NT2/D1 (cell line): ENCODE data around the gene VAV3.

Source experiments
- SUZ12 ChIP-seq: IDR thresholded peaks from 2 replicates; pipeline ENCODE4 v1.6.1; 2011; ENCODE audit not compliant: insufficient read length, insufficient read depth; ENCODE audit errors: extremely low read depth
- YY1 ChIP-seq: IDR thresholded peaks from 2 replicates; pipeline ENCODE4 v1.6.1; 2011; ENCODE audit not compliant: insufficient read length, insufficient read depth
- ZNF274 ChIP-seq: IDR thresholded peaks from 2 replicates; pipeline ENCODE4 v1.6.1; 2011; ENCODE audit warnings: mild to moderate bottlenecking, low read depth, low read length

DNA sequence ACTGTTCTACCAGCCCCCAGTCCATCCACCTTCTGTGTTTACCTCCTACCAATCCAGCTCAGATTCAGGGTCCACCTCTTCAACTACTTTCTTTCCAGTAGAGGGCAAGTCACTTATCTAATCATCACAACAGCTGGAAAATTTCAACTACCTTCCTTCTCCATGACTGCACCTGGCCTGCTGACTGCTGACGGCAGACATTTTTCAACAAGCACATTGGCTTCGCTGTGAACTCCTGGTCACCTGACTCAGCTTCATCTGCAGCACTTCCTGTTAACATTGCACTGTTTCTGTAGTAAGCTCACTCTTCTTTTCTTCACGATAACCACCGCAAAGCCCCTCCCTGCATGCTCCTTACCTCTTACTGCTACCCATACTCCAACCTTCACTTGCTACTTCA lies 418.4 kb downstream of the VAV3 start:
- TF ChIP-seq ZNF274 (no peak), YY1 (no peak), SUZ12 (no peak)
